ENCODE results near the gene USP3.
A peak's percentile ranks its signal among the peaks of the same experiment; 100 is the strongest.
"Not testable (repeated sequence)": the region's sequence is repeated elsewhere in the genome, so short reads cannot be mapped to it uniquely, and the experiment has no call there.

Gene USP3

DNA sequence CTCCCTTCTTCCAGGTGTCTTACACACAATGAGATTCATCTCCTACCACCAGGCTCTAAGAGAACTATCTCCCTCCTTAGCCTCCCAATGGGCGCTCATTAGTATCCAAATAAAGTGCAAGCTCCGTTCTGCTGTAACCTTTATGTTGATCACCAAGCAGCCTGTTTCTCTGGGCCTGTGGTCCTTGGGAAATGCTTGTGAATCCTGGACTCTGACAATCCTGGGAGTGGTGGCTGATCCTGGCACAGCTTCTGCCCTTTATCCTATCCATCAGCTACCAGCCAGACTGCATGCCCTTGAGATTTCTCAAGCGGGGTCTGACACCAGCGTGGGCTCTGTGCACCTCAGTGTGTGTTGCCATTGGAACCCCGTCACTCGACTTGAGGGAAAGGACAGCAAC, 26.1 kb upstream of the USP3 start:
- no peak for DNase-seq

- DNase-seq, result no peak
These were observed 24.0 kb upstream of the USP3 start for GRCh38 chr15:63480441-63480821.

- DNase-seq, result peak; percentile 59
These were observed 23.1 kb upstream of the USP3 start for GRCh38 chr15:63481105-63481810.

GRCh38 chr15:63482874-63483323, 21.5 kb upstream of the USP3 start:
- DNase-seq, result no peak

DNA sequence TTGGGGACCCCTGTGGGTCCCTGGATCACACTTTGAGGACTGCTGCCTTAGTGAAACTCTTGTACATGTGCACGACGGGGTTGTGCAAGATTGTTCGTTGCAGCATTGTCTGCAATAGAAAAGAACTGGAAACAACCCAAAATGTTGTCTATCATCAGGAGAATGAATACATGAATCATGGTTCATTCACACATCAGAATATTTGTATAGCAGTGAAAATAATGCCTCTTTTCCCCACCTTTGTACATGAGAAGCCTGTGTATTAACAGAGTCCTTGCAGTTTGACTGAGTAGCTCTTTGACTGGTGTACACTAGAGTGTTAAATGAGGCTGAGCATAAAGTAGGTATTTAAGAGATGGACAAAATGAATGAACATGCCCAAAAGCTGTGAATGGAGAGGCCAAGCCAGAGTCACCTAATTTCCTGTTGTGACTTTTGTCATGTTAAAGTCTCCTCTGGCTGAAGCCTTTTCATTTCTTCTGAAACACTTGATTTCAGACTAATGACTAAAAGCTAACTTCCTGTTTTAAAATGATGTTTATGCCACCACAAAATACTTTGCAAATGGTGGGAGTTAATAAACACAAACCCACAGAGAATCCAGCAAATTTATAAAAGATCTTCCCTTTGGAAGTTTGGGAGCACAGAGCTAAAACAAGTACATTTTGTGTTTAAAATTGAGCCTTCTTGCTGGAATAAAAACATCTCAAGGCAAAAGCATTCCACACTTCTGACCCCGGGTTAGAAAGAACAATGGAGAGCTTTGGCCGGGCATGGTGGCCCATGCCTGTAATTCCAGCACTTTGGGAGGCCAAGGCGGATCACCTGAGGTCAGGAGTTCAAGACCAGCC, 20.6 kb upstream of the USP3 start:
- no peak for DNase-seq

DNA sequence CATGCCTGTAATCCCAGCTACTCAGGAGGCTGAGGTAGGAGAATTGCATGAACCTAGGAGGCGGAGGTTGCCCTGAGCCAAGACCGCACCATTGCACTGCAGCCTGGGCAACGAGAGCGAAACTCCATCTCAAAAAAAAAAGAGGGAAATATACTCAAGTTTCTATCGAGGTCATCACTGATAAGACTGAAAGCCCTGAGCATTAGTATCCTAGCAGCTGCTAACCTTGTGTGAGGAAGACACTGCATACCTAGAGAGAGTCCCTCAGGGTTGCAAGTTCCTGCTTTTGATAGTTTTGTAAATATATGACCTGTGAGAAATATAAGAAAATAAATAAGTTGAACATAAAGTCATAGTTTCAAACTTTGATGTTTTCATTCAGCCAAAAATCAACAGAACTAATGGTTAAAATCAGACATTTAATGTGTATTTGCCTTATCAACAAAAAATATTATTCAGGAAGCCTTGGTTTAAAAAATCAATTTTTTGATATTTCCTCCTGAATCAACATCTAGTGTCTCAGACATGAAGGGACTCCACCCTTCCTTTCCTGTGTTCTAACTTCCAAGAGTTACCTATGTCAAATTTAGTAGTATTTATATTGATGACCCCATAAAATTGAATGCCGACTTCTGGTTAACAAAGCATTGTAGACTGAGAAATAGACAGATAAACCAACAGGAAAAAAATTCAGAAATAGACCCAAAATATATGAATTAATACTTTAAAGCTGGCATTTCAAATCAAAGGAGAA, 19.8 kb upstream of the USP3 start:
- no peak for DNase-seq

GRCh38 chr15:63487076-63487757, 17.2 kb upstream of the USP3 start:
- DNase-seq, result peak; percentile 90

DNA sequence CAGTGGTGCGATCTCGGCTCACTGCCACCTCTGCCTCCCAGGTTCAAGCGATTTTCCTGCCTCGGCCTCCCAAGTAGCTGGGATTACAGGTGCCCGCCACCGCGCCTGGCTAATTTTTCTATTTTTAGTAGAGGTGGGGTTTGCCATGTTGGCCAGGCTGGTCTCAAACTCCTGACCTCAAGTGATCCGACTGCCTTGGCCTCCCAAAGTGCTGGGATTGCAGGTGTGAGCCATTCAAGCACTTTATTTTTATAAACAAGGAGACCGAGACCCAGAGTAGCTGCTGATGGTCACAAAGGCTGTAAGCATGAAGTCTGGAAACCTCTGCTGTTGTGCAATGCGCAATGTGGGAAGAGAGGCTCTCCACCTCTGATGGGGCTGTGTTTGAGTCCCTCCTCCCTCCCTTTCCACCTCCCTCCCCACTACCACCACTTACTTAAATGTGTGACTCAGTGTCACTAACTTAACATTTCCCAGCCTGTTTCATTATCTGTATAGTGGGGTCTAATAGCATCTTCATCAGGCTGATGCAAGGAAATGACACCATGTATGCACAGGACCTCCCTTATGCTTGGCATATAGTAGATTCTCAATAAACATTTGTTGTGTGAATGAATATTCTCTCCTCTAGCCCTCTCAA, 16.5 kb upstream of the USP3 start:
- DNase-seq, result not testable (repeated sequence)

DNA sequence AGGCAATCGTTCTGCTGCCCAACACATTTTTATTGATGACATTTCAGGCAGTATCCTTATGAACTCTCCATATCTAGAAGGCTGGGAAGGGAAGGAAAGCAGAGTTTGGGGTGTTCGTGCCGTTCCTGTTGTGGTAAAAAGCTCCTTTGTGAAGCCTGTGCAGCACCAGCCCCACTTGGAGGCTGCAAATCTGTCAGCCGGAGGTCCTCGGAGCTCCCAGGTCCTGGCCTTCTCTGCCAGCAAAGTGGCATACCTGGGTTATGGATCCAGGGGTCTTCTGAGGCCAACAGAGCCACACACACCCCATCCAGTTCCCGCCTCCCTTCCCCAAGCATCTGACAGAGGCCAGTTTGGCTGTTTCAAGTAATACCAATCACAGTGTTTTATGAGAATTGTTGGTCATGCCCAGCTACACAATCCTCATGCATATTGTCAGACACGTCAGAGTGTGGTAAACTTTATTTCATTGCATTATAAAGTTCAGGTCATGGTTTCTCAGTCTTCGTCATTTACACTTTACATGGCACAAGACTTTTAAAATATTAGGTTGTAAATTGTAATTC, 15.9 kb upstream of the USP3 start:
- no peak for DNase-seq

DNA sequence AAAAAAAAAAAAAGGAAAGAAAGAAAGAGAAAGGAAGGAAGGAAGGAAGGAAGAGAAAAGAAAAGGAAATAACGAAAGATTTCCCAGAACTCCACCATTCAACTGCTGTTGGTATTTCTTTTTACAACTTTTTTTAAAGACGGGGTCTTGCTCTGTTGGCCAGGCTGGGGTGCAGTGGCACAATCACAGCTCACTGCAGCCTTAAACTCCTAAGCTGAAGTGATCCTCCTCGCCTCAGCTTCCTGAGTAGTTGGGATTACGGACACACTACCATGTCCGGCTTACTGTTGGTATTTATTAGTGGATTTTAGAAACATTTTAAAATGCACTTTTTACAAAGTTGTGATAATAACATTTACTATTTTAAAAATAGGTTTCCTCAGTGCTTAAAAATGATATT, 15.0 kb upstream of the USP3 start:
- no peak for DNase-seq

DNA sequence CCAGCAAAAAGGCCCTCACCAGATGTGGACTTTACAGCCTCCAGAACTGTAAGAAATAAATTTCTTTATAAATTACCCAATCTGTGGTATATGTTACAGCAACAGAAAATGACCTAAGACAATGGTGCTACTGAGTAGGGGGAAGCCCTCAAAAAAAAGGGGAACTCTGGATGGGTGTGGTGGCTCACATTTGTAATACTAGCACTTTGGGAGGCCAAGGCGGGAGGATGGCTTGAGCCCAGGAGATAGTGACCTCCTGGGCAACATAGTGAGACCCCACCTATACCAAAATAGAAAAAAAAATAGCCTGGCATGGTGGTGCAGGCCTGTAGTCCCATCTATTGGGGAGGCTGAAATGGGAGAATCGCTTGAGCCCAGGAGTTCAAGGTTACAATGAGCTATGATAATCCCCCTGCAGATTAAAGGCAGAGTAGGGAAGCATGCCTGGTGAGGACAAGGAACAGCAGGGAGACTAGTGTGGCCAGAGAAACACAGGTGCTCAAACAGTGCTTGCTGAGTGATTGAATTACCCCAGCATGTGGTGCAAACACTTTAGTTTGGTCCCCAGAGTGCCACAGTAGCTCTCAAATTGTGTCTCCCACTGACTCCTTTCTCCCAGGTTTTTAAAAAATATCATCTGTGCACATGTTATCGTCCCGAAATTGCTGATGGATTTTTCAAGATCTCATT, 13.9 kb upstream of the USP3 start:
- no peak for DNase-seq

GRCh38 chr15:63491116-63491827, 13.1 kb upstream of the USP3 start:
- no peak for DNase-seq

- no peak for DNase-seq
These were observed 12.4 kb upstream of the USP3 start for GRCh38 chr15:63491979-63492378.

DNA sequence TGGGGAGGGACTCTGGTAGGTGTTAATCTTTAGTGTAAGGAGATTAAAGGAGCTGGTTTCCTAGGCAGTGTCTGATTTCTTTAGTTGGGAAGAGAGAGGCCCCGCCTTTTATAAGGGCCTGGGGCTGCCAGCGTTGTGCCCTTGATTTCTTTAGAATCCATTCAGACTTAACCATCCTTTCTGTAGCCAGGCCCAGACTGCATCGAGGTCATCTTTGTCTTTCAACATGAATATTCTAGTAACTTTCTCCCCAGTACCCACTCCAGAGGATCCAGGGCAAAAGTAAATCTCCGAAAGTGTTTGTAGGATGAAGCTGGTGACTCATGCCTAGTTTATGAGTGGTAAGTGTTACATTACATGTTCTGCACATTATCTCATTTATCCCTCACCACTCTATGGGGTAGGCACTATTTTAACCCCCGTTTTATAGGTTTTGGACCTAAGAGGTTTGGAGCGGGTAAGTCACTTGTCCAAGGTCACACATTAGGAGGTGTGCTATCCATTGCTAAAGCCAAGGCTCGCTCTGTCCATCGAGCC, 11.8 kb upstream of the USP3 start:
- DNase-seq, result no peak

GRCh38 chr15:63493436-63493835, 11.0 kb upstream of the USP3 start:
- DNase-seq, result no peak

DNA sequence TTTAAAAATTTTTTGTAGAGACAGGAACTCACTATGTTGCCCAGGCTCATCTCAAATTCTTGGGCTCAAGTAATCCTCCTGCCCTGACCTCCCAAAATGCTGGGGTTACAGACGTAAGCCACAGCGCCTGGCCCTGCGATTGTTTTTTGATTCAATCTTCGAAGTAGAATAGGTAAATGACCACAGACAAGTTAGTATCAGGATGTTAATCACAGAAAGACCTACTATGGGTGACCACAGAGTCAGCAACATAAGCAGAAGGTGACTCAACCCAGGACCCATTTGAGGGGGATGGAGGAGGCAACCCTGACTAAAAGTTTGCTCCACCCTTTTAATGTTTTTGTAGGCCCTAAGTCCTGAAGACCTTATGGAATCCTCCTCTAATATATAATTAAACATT, 10.0 kb upstream of the USP3 start:
- DNase-seq, result peak; percentile 51

GRCh38 chr15:63495343-63495742, 9.1 kb upstream of the USP3 start:
- no peak for DNase-seq

- no peak for DNase-seq
These were observed 8.5 kb upstream of the USP3 start for GRCh38 chr15:63495780-63496488.

DNA sequence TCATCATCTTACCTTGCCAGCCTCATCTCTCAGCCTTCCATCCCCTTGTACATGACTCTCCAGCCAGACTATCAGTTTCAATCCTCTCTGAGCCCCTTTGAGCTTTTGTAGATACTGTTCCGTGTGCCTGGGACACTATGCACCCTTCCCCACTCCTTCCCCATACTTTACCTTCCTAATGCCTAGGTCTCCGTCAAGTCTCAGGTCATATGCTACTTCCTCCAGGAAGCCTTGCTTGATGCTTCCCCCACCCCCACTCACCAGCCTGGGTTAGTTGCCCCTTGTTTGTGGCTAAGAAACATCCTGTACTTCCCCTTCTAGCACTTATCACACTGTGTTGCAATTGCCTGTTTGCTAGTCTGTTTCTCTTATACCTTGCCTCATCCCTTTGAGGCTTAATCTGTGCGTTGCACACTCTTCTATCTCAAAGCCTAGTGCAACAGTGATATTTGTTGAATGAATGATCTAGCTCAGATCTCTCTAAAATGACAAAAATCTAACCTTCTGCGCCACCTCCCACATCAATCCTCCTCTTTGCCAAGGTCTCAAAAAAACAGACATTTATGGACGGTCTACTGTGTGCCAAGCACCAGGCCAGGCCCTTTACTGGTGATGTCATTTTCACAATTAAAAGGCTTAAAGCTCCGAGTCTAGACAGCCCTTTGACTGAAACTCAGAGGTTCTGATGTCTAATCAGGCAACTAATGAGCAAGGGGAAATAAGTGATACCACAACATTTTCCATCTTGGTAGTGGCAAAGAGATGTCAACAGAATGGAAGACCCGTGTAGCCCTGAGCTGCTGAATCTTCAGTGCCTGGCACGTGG, 6.5 kb upstream of the USP3 start:
- DNase-seq, result peak; percentile 62

All from stimulated activated CD4-positive, alpha-beta T cell treated with anti-CD3 and anti-CD28 coated beads, Interleukin-4, amount 100 ng/mL, for 24 hours (primary cell).